ENCODE measurements around the gene EFNA5.

DNA sequence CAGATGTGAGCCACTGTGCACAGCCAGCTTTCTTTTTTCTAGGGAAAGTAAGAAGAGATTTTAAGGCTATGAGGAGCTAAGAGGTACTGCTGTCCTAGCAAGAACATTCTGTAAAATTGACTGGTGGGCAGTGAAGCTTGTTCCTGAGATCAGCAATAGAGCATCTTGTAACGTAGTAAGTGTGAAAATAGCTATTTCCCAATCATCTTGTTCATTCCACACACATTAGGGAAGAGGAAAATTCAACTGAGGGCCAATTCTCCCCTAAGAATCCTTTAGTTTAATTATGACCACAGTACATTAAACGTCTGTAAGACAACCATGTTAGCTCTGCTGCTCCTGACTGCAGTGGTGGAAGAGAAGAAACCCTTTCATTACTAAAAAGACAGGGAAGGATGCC lies 246.2 kb downstream of the EFNA5 start:
- TF ChIP-seq POLR2A (IDR thresholded peaks at IDR 0.05; ENCODE audit: low read length): no peak
- no peak for TF ChIP-seq GATA1 (IDR thresholded peaks at IDR 0.05; ENCODE audit: low read depth, low read length)

Data from erythroblast (primary cell).